Raji (cell line): ENCODE data around the gene REV3L.
A peak's percentile ranks its signal among the peaks of the same experiment; 100 is the strongest.

Source experiments
- POLR2A ChIP-seq: IDR thresholded peaks from 2 replicates; pipeline ENCODE4 v1.6.1; 2011; ENCODE audit warnings: low read depth, low read length, control low read depth; ENCODE audit not compliant: insufficient read depth

The REV3L gene, protein sequence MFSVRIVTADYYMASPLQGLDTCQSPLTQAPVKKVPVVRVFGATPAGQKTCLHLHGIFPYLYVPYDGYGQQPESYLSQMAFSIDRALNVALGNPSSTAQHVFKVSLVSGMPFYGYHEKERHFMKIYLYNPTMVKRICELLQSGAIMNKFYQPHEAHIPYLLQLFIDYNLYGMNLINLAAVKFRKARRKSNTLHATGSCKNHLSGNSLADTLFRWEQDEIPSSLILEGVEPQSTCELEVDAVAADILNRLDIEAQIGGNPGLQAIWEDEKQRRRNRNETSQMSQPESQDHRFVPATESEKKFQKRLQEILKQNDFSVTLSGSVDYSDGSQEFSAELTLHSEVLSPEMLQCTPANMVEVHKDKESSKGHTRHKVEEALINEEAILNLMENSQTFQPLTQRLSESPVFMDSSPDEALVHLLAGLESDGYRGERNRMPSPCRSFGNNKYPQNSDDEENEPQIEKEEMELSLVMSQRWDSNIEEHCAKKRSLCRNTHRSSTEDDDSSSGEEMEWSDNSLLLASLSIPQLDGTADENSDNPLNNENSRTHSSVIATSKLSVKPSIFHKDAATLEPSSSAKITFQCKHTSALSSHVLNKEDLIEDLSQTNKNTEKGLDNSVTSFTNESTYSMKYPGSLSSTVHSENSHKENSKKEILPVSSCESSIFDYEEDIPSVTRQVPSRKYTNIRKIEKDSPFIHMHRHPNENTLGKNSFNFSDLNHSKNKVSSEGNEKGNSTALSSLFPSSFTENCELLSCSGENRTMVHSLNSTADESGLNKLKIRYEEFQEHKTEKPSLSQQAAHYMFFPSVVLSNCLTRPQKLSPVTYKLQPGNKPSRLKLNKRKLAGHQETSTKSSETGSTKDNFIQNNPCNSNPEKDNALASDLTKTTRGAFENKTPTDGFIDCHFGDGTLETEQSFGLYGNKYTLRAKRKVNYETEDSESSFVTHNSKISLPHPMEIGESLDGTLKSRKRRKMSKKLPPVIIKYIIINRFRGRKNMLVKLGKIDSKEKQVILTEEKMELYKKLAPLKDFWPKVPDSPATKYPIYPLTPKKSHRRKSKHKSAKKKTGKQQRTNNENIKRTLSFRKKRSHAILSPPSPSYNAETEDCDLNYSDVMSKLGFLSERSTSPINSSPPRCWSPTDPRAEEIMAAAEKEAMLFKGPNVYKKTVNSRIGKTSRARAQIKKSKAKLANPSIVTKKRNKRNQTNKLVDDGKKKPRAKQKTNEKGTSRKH (N-terminal part only)

DNA sequence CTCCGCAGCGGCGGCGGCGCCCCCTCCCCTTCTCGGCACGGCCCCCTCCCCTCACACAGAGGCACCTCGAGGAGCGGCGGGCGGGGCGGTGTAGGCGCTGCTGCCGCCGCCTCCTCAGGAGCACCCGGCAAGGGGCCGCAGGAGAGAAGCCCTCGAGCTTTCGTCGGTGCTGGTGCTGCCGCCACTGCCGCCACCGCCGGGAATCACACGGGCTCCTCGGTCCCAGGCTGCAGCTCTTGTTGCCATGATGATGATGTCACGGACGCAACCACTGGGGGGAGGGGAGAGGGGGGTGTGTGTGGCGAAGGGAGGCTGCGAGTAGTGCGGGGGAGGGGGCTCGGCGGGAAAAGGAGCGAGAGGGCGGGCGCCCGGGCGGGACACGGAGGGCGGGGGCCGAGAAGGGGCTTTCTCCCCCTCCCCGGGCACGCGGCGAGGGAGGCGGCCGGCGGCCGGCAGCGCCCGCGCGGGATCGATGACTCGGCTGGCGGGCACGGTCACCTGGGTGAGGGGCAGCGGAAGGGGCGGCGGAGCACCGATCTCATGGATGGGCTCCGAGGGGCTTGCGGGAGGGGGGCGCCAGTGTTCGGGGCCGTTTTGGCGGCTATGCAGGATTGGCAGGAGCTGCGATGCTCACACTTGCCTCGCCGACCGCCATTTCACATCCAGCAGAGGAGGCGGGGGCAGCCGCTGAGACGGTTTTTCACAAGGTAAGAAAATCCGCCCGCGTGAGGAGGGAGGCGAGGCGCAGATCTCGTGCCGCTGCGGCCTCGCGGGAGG is at the start of gene REV3L:
TSS of gene REV3L (minus strand) at position 260 of the 777 bp plus-strand sequence. CDS start 330 bp downstream, outside the sequence.
- TF ChIP-seq POLR2A, result peak; percentile 60

DNA sequence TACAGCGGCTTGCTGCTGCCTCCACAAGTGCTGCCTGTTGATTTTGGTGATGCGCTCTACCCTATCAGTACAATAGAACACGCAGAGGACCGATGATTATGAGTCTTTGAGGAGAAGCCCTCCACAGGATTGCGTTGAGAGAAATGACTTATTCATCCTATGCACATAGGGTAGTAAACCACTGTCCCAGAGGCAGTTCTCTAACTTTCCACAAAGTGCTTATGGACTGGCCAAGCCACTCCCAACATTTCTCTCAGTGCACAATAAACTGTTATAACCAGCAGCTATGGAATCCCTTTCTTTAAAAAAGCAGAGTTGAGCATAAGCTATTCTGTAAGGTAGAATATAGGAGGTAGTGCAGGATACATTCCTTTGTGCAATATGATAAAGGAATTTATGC is 48.2 kb upstream of the REV3L start:
- no peak for TF ChIP-seq POLR2A

DNA sequence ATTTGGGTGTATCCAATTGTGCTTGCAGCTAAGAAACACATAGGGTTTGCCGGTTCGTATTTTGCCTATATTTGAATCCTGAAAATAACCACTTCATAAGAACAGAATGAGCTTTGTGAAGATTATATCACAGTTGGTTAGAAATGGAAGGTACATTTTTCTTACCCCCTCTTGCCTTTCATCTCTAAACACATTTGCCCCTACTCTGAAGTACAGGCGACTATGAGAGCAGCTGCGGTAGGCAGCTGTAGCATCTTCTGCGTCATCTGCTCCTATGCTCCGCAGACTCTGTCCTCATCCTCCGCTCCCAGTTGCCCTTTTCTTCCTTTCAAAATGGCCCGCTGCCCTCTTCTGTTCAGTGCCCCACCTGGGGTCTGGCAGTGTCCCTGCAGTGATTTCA is 47.6 kb upstream of the REV3L start:
- TF ChIP-seq POLR2A, result no peak

DNA sequence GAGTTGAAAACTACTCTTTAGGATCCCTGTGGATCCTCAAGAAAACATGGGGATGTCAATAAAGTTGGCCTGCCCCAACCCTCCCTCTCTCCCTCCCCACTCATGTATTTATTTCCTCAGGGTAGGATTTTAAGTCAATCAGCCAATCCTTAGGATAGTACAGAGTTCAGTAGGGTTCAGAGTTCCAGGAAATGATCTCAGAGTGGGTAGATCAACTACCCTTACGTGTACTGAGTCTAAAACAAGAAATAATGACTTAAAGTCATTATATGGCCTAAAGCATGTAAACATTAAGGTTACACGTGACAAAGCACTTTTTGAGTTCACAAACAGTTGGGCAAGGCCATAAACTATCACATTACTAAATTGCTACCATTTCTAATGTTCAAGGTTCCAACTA is 47.2 kb upstream of the REV3L start:
- no peak for TF ChIP-seq POLR2A

DNA sequence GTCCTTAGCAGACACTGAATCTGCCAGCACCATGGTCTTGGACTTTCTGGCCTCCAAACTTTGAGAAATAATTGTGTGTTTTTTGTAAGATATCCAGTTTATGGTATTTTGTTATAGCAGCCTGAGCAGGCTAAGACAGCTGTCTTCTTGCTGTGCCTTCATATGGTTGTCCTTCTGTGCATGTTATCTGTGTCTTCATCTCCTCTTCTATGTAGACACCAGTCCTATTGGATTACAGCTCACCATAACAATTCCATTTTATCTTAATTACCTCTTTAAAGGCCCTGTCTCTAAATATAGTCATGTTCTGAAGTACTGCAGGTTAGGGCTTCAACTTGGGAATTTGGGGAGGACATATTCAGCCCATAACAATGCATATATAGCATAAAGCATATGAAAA is 44.3 kb upstream of the REV3L start:
- TF ChIP-seq POLR2A, result no peak

DNA sequence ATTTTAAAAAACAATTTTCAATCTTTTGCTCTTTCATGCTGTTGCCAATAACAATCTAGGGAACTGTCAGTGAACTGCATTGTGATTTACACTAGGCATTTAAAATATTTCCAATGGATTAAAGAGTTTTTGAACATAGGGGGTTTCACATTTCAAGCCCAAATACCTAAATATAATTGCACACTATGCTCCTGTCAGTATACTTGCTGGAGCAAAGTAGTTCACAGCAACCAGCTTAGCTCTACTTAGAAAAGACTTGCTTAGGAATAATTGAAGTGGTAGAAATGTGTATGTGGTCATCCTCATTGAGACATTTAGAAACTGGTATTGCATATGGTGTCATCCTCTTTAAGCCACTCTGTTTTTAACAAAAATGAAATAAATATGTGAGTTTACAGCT is 41.7 kb upstream of the REV3L start:
- no peak for TF ChIP-seq POLR2A

DNA sequence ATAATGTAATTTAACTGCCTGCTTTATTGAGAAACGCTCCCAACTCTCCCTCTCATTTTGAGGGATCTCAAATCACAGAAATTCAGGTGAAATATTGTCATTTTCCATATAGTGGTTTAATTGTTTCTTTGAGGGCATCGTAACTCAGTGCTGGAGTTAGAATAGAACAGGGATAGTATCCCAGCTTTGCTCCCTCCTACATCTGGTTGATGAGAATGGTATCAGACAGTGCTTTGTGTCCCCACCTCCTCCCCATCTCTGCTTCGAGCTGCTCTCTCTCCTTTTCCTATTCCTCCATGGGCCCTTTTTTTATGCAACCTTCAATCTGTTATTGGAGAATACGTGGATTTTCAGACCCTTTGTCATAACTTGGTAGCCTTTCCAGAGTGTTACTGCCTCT is 41.2 kb upstream of the REV3L start:
- TF ChIP-seq POLR2A, result no peak

DNA sequence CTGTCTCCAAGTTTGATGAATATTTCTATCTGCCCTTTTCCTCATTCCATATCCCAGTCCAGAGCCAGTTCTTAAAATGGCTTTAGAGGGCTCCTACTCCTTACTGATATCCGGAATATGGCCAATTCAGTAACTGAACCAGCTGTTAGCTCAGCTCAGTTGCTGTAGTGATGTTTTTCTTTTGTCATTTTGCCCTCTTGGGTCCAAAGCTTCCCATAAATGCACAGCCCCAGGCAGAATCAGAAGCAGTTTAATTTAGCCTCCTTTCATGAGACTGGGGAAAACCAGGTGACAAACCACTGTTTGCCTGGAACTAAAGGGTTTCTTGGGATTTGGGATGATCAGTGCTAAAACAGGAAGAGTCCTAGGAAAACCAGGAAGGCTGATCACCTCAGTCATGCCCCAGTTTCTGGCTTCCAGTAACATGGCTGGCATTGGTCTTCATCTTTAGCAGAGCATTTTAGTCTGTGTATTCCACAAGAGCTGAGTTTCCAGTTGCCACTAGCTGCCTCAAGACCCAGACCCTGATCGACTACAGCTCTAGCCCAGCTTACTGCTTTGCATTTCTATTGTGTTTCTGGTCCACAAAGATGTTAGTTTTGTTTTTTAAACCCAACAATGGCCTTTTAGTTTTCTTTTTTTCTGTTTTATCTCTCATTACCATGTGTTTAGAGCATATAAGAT is 40.6 kb upstream of the REV3L start:
- TF ChIP-seq POLR2A, result no peak

DNA sequence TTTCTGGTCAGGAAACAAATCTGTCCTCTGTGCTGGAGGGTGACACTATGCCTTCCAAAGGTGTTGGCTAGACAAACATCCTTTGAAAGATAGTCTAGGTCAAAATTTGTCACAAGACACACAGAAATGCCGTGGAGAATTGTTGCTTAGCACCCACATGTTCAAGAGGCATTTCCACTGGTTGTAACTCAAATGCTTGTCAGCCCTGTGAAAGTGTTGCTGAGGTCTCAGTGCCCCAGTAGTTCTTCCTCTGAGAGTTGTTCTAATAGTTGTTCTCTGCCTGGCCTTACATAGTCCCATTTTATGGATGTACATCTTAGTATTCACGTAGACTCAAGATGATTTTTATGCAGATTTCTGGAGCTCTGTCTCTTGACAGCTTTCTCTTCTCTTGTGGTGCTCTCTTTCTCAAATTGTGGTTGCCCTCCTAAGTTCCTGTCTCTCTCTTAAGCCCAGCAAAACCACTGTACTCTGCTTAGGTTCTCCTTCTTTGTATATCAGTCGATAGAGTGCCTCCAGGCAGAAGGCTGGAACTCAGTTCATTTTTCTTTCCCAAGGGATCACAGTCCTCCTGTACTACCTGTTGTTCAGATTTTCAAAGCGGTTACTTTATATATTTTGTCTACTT is 39.5 kb upstream of the REV3L start:
- TF ChIP-seq POLR2A, result no peak

DNA sequence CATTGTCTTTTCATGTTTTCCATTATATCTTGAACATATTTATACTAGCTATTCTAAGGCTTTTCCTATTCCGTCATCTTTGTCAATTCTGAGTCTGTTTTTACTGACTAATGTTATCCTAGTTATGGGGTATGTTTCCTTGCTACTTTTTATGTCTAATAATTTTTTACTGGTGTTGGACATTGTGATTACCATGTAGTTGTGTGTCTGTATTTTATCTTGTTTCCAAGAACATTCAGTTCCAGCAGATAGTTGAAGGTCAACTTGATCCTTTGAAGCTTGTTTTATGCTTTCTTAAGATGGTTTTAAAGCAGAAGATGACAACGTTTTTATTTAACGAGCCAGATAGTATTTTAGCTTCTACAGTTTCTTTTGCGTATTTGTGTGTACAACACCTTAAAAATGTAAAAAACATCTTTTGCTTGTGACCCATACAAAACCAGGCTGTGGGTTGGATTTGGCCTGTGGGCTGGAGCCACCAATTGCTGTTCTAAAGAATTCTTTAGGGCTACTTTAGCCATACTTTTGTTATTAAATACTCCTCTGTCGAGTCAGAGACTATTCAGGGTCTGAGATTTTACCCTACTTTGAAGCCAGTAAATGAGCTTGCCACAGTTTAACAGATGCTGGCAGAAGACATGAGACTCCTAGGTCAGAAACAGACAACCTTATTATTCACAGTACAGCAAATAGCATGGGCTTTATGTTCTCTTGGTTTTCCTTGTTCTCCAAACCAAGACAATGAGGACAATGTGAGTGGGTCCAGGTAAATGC is 38.7 kb upstream of the REV3L start:
- TF ChIP-seq POLR2A, result no peak

DNA sequence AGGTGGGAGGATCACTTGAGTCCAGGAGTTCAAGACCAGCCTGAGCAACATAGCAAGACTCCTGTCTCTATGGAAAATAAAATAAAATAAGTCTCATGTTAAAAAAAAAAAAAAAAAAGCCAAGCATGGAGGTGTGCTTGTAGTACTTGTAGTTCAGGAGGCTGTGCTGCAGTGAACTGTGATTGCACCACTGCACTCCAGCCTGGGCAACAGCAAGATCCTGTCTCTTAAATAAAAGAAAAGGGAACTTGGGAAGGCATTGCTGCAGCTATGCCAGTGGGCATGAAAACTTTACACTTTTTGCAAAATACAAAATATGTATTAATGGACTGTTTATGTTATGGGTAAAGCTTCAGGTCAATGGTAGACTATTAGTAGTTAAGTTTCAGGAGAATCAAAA is 37.5 kb upstream of the REV3L start:
- TF ChIP-seq POLR2A, result no peak

DNA sequence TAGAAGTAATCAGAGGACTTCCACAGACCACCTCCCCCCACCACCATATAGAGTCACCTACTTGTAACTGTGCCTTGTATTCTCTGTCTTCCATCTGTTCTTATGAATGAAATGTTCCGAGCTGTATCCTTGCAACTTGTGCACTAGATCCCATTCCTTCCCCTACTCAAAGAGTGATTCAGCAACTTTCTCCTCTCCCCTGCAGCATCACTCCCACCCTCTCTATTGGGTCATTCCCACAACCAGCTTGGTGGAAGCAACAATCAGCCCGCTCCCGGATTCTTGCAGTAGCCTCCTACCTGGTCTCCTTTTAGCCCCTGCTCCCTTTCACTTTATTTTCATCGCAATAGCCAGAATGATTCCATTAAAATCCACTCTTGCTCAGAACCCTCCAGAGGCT is 34.9 kb upstream of the REV3L start:
- TF ChIP-seq POLR2A, result no peak

DNA sequence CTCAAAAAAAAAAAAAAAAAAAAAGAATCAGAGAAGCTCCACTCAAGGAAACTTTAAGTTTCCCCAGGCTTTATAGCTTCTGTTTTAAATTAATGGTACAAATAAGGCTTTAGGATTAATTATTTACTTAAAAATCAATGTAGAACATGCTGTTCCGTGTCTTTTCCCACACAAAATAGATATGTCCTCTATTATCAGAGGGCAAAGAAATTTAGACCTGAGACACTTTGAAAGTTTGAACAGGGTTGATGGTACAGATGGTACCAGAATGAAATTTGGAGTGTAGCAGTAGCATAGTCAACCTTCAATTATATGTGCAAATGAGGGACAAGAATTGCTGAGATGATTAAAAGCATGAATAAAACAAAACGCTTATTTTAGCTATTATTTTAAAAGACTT is 32.2 kb upstream of the REV3L start:
- TF ChIP-seq POLR2A, result no peak
